ENCODE results near the gene CCDC150. TPM values are rescaled to one million over a fixed set of nuclear protein-coding genes. Genes with fewer than 3 reads are reported as not detected.

Gene CCDC150
- total and polyA plus RNA-seq, 2 of the 8 experiments (the other 6 are each of a cell fraction or from before 2014, with no cell fraction given), result 8.3 to 31.9 TPM

DNA sequence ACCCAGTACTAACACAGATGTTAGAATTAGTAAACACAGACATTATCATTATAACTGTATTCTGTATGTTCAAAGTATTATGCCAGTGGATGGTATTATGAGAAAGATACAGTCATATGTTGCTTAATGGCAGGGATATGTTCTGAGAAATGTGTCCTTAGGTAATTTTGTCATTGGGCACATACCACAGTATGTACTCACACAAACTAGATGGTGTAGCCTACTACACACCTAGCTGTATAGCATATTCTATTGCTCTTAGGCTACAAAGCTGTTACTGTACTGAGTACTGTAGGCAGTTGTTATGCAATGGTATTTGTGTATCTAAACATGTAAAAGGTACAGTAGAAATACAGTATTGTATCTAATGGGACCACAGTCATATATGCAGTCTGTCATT is 106.2 kb downstream of the CCDC150 start:
- H4K20me1 ChIP-seq (replicated peaks in 1 of 2; ENCODE audit: control insufficient read depth in 1 of 2, insufficient read depth in 2 of 2, low read length in 2 of 2), result no peaks in the 10 kb centered on the region
- H3K27ac ChIP-seq (ENCODE audit: low read depth, low read length), result no peak overlapping the region
- H3K4me1 ChIP-seq (replicated peaks in 1 of 4; ENCODE audit: control insufficient read depth in 3 of 4, insufficient read depth in 4 of 4, low read length in 3 of 4), result peaks cover 0 to 3% (median 0%) of the 10 kb centered on the region in 4 experiments; a peak in 2 of 7 replicates
- no peaks in the 10 kb centered on the region for H3K79me2 ChIP-seq (ENCODE audit: control insufficient read depth in 1 of 2, insufficient read depth in 2 of 2, low read length in 2 of 2)
- H2BK120ac ChIP-seq (replicated peaks; ENCODE audit: low read depth, low read length), result no peak overlapping the region
- H3K23ac ChIP-seq (ENCODE audit: insufficient read length), result no peak overlapping the region
- H2BK12ac ChIP-seq (ENCODE audit: low read depth, low read length), result no peak overlapping the region
- no peak overlapping the region for H3K4me3 ChIP-seq (ENCODE audit: extremely low read depth in 1 of 4, insufficient read depth in 2 of 4, low read depth in 3 of 4, low read length in 4 of 4)
- no peaks in the 10 kb centered on the region for H3K9me3 ChIP-seq (ENCODE audit: insufficient read depth in 2 of 2, low read depth in 1 of 2, low read length in 1 of 2)
- POLR2A ChIA-PET (ENCODE audit: partially characterized antibody), result no interaction called here
- CTCF ChIA-PET (ENCODE audit: partially characterized antibody), result interaction anchor here (0.6 kb wide), 1 partner anchor 263 kb away, joined by 3 read pairs; no protein-coding TSS in a partner anchor
- H3K4me2 ChIP-seq (ENCODE audit: insufficient read depth in 1 of 2, low read depth in 2 of 2, low read length in 2 of 2), result no peak overlapping the region
- no peak for DNase-seq (ENCODE audit: low read depth in 1 of 2, low spot score in 2 of 2)
- H3K79me1 ChIP-seq (ENCODE audit: low read depth, low read length), result no peaks in the 10 kb centered on the region
- peaks cover 2% of the 10 kb centered on the region; the same call in 1 of the 2 replicates for H3K23me2 ChIP-seq (ENCODE audit: low read depth, low read length)
- no peak overlapping the region for H2AK5ac ChIP-seq (ENCODE audit: low read depth, low read length)
- H3K56ac ChIP-seq (replicated peaks; ENCODE audit: insufficient read length, low read depth, low read length), result no peak overlapping the region
- no peak overlapping the region for H3K14ac ChIP-seq (ENCODE audit: insufficient read length)
- no peak overlapping the region for H2BK15ac ChIP-seq (ENCODE audit: low read length)
- FAIRE-seq, result no peak
- no peak overlapping the region for H4K91ac ChIP-seq (replicated peaks; ENCODE audit: insufficient read length, low read length)
- no peak overlapping the region for H4K8ac ChIP-seq (ENCODE audit: extremely low read depth, insufficient read depth, low read length)
- no peak overlapping the region for H2AFZ ChIP-seq (ENCODE audit: low read length)
- H4K5ac ChIP-seq (ENCODE audit: insufficient read length, low read depth, low read length), result no peak overlapping the region
- H2BK5ac ChIP-seq (ENCODE audit: low read depth, low read length), result no peak overlapping the region
- H3K27me3 ChIP-seq (replicated peaks in 1 of 4; ENCODE audit: control insufficient read depth in 3 of 4, extremely low read depth in 1 of 4, insufficient read depth in 3 of 4, low read length in 3 of 4), result no peaks in the 10 kb centered on the region
- TF ChIP-seq PHF8 (conservative IDR thresholded peaks at IDR 0.05; ENCODE audit: low read depth, low read length) (no peak), BRCA1 (IDR thresholded peaks at IDR 0.05; ENCODE audit: low read depth, low read length) (no peak), GTF2F1 (IDR thresholded peaks at IDR 0.05; ENCODE audit: borderline replicate concordance, low read depth, low read length) (no peak)
- H2BK20ac ChIP-seq (ENCODE audit: low read length), result no peak overlapping the region
- H3K9ac ChIP-seq (replicated peaks in 1 of 4; ENCODE audit: extremely low read depth in 1 of 4, low read depth in 3 of 4, low read length in 3 of 4), result no peak overlapping the region
- peaks cover 0 to 4% (median 0%) of the 10 kb centered on the region in 4 experiments; a peak in 1 of 8 replicates for H3K36me3 ChIP-seq (ENCODE audit: control insufficient read depth in 2 of 4, insufficient read depth in 4 of 4, low read length in 3 of 4)
- H3K4ac ChIP-seq (replicated peaks; ENCODE audit: insufficient read length, low read depth, low read length), result no peak overlapping the region
- no peak overlapping the region for H3K18ac ChIP-seq (ENCODE audit: extremely low read depth, low read length)
